Ovary (tissue), 3 donors: ENCODE measurements around the gene DST.

Experiments
- POLR2A ChIP-seq: fragments of 450-650 bp; IDR thresholded peaks from one replicate; pipeline ENCODE4 v1.6.1; 2017; ENCODE audit warnings: antibody characterized with exemption, mild to moderate bottlenecking, moderate library complexity
- TF ChIP-seq, protein P1 (sequence below), 3 donors: fragments of 450-650 bp in 2 of 3; fragments of 200-600 bp in 1 of 3; IDR thresholded peaks; one replicate each; pipeline versions ENCODE4 v1.5.1 to v1.8.0; 2016 to 2022; ENCODE audit warnings: antibody characterized with exemption in 3 of 3, mild to moderate bottlenecking in 1 of 3
- donor health status: DM: no; HTN: no; CAD: no.

DNA sequence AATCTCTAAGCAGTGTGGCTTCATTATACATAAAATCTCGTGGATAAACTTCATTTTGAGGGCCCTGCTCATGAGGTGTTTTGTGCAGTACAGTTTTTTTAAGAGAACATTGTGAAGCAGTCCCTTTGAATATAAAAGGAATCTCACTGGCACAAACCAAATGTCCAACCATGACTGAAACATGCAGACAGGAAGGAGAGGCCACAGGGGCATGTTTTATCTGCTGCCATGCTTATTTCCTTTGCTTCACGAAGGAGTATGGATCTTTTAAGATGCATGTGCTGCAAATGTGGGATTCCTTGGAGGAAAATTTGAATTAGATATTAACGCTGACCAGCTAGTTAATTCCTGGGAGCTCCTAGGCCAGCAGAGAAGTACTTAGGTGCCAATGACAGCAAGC lies 192.3 kb downstream of the DST start:
- TF ChIP-seq, protein P1, sequence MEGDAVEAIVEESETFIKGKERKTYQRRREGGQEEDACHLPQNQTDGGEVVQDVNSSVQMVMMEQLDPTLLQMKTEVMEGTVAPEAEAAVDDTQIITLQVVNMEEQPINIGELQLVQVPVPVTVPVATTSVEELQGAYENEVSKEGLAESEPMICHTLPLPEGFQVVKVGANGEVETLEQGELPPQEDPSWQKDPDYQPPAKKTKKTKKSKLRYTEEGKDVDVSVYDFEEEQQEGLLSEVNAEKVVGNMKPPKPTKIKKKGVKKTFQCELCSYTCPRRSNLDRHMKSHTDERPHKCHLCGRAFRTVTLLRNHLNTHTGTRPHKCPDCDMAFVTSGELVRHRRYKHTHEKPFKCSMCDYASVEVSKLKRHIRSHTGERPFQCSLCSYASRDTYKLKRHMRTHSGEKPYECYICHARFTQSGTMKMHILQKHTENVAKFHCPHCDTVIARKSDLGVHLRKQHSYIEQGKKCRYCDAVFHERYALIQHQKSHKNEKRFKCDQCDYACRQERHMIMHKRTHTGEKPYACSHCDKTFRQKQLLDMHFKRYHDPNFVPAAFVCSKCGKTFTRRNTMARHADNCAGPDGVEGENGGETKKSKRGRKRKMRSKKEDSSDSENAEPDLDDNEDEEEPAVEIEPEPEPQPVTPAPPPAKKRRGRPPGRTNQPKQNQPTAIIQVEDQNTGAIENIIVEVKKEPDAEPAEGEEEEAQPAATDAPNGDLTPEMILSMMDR (IDR thresholded peaks at IDR 0.05) = no peak
- TF ChIP-seq POLR2A = no peak
